Fibroblast of the aortic adventitia (primary cell): ENCODE data around the gene MACROD1. TPM values are rescaled to one million over a fixed set of nuclear protein-coding genes. Genes with fewer than 3 reads are reported as not detected.

Experiments used
- DNase-seq: peaks from one replicate; pipeline ENCODE4 v3.0.0-alpha.2; 2010; ENCODE audit warnings: low read depth
- H3K4me3 ChIP-seq: 2 replicates; pipeline ENCODE4 v1.5.1; 2011; ENCODE audit warnings: low read depth, mild to moderate bottlenecking, control low read depth, low read length, moderate library complexity
- CTCF ChIP-seq: IDR thresholded peaks from 2 replicates; pipeline ENCODE4 v1.5.1; 2011; ENCODE audit warnings: mild to moderate bottlenecking, low read length, control low read depth, inconsistent platforms; ENCODE audit not compliant: insufficient read depth
- total RNA-seq: library from RNA; depleted of rRNA; stranded (reverse); fragments of >200 nt; gene quantifications from 2 replicates; pipeline ENCODE4 v1.2.3, GENCODE V29; 2012; ENCODE audit warnings: low replicate concordance

The MACROD1 gene
- total RNA-seq, 1 donor = 14.5 TPM

- H3K4me3 ChIP-seq = peak overlapping the region; percentile 51
- no peak for TF ChIP-seq CTCF
- DNase-seq = peak; percentile 24
These were observed 129.6 kb downstream of the MACROD1 start for GRCh38 chr11:64036087-64037026.

- peak within 1 kb of the TSS; percentile 51 for H3K4me3 ChIP-seq
- no peak for TF ChIP-seq CTCF
- DNase-seq = no peak
These were observed 130.3 kb downstream of the MACROD1 start, which contains the start of gene FLRT1 for GRCh38 chr11:64035576-64035975. Gene FLRT1, plus strand, starts transcription at chr11:64035931. Its CDS starts 80,337 bp downstream, at chr11:64116268.

- no peak for TF ChIP-seq CTCF
- no peak for DNase-seq
- no peak overlapping the region for H3K4me3 ChIP-seq
These were observed 130.8 kb downstream of the MACROD1 start for GRCh38 chr11:64035081-64035524.

- no peak for DNase-seq
- TF ChIP-seq CTCF = no peak
- no peak overlapping the region for H3K4me3 ChIP-seq
These were observed 131.5 kb downstream of the MACROD1 start for GRCh38 chr11:64034411-64034811.

- no peak for TF ChIP-seq CTCF
- no peak overlapping the region for H3K4me3 ChIP-seq
- no peak for DNase-seq
These were observed 133.9 kb downstream of the MACROD1 start for GRCh38 chr11:64032050-64032449.

- no peak overlapping the region for H3K4me3 ChIP-seq
- no peak for TF ChIP-seq CTCF
- DNase-seq = no peak
These were observed 134.9 kb downstream of the MACROD1 start for GRCh38 chr11:64031001-64031400.
